WTC11 (cell line): ENCODE measurements around the gene TP63. TPM values are rescaled to one million over a fixed set of nuclear protein-coding genes. Genes with fewer than 3 reads are reported as not detected.

Experiments used
- ATAC-seq: fragments of 200-7000 bp; cut with Tn5 transposase; 2 replicates; pipeline ENCODE4 v1.10.0; 2021; ENCODE audit warnings: mild to moderate bottlenecking, moderate library complexity
- CTCF ChIA-PET: fragments of 300-600 bp; sonication (Branson Sonifier 250); formaldehyde crosslinking; loops from one replicate; lab custom pipeline; 2021; ENCODE audit warnings: antibody characterized with exemption; lab: Charles Lee
- POLR2A ChIA-PET: fragments of 350-600 bp; sonication (Branson Sonifier 250); formaldehyde crosslinking; loops from one replicate; lab custom pipeline; 2021; ENCODE audit warnings: antibody characterized with exemption; lab: Charles Lee
- DNase-seq: peaks from one replicate; pipeline ENCODE4 v3.0.0; 2021; ENCODE audit warnings: low spot score
- H3K27ac Mint-ChIP-seq: 2 replicates; pipeline ENCODE4 v1.8.0; 2021; ENCODE audit warnings: mixed read lengths
- H3K27me3 Mint-ChIP-seq: 2 replicates; pipeline ENCODE4 v1.8.0; 2021; ENCODE audit warnings: low read depth, mild to moderate bottlenecking, moderate library complexity, mixed read lengths
- H3K36me3 Mint-ChIP-seq: 2 replicates; pipeline ENCODE4 v1.8.0; 2021; ENCODE audit warnings: mixed read lengths
- H3K4me1 Mint-ChIP-seq: 2 replicates; pipeline ENCODE4 v1.8.0; 2022; ENCODE audit warnings: mixed read lengths
- H3K4me3 Mint-ChIP-seq: 2 replicates; pipeline ENCODE4 v1.8.0; 2021; ENCODE audit warnings: mild to moderate bottlenecking, moderate library complexity, mixed read lengths
- H3K9me3 Mint-ChIP-seq: 2 replicates; pipeline ENCODE4 v1.8.0; 2021; ENCODE audit warnings: mixed read lengths
- ATF2 ChIP-seq: sonication (generic); formaldehyde crosslinking; IDR thresholded peaks from 2 replicates; pipeline ENCODE4 v1.8.1; 2022; ENCODE audit warnings: low read depth, missing genetic modification reagents, borderline replicate concordance
- ATF6 ChIP-seq: sonication (generic); formaldehyde crosslinking; IDR thresholded peaks from 2 replicates; pipeline ENCODE4 v1.8.1; 2023; ENCODE audit warnings: mild to moderate bottlenecking, missing genetic modification reagents
- CDX4 ChIP-seq: fragments of 250-450 bp; sonication (Bioruptor Pico); IDR thresholded peaks from 2 replicates; pipeline ENCODE4 v1.9.0; 2021; ENCODE audit warnings: moderate library complexity, mild to moderate bottlenecking, inconsistent platforms, borderline replicate concordance
- E2F1 ChIP-seq: sonication (generic); formaldehyde crosslinking; IDR thresholded peaks from 2 replicates; pipeline ENCODE4 v1.8.0; 2022; ENCODE audit warnings: mild to moderate bottlenecking, missing genetic modification reagents
- ESRRA ChIP-seq: sonication (generic); formaldehyde crosslinking; IDR thresholded peaks from 2 replicates; pipeline ENCODE4 v1.8.1; 2022; ENCODE audit warnings: mild to moderate bottlenecking, missing genetic modification reagents, borderline replicate concordance
- ETV6 ChIP-seq: sonication (generic); formaldehyde crosslinking; IDR thresholded peaks from 2 replicates; pipeline ENCODE4 v1.8.1; 2022; ENCODE audit warnings: mild to moderate bottlenecking, missing genetic modification reagents
- FOXJ3 ChIP-seq: sonication (generic); formaldehyde crosslinking; IDR thresholded peaks from 2 replicates; pipeline ENCODE4 v1.9.0; 2021; ENCODE audit warnings: missing genetic modification reagents, mild to moderate bottlenecking, borderline replicate concordance
- FOXP4 ChIP-seq: sonication (generic); formaldehyde crosslinking; IDR thresholded peaks from 2 replicates; pipeline ENCODE4 v1.8.0; 2022; ENCODE audit warnings: mild to moderate bottlenecking, missing genetic modification reagents
- GTF2I ChIP-seq: fragments of 250-450 bp; sonication (Bioruptor Pico); conservative IDR thresholded peaks from 2 replicates; pipeline ENCODE4 v1.4.0; 2021; ENCODE audit warnings: mild to moderate bottlenecking
- HMGA2 ChIP-seq: fragments of 250-450 bp; sonication (Bioruptor Pico); IDR thresholded peaks from 2 replicates; pipeline ENCODE4 v1.4.0; 2021; ENCODE audit warnings: mild to moderate bottlenecking, moderate library complexity
- IRF2 ChIP-seq: sonication (generic); formaldehyde crosslinking; IDR thresholded peaks from 2 replicates; pipeline ENCODE4 v1.8.0; 2022; ENCODE audit warnings: low read depth, missing genetic modification reagents, borderline replicate concordance
- JAZF1 ChIP-seq: fragments of 250-450 bp; sonication (Bioruptor Pico); IDR thresholded peaks from 2 replicates; pipeline ENCODE4 v1.9.0; 2021; ENCODE audit warnings: moderate library complexity, mild to moderate bottlenecking, inconsistent platforms
- JUN ChIP-seq: sonication (generic); formaldehyde crosslinking; IDR thresholded peaks from 2 replicates; pipeline ENCODE4 v1.8.0; 2023; ENCODE audit warnings: mild to moderate bottlenecking, missing genetic modification reagents
- NFE2L1 ChIP-seq: sonication (generic); formaldehyde crosslinking; IDR thresholded peaks from 2 replicates; pipeline ENCODE4 v1.8.1; 2023; ENCODE audit warnings: missing genetic modification reagents
- PRRX2 ChIP-seq: fragments of 250-450 bp; sonication (Bioruptor Pico); IDR thresholded peaks from 2 replicates; pipeline ENCODE4 v1.8.0; 2021; ENCODE audit warnings: mild to moderate bottlenecking
- RORB ChIP-seq: fragments of 250-450 bp; sonication (Bioruptor Pico); IDR thresholded peaks from 2 replicates; pipeline ENCODE4 v1.9.0; 2021; ENCODE audit warnings: mild to moderate bottlenecking
- TEAD1 ChIP-seq: sonication (generic); formaldehyde crosslinking; IDR thresholded peaks from 2 replicates; pipeline ENCODE4 v1.8.0; 2022; ENCODE audit warnings: mild to moderate bottlenecking, missing genetic modification reagents
- USF1 ChIP-seq: sonication (generic); formaldehyde crosslinking; IDR thresholded peaks from 2 replicates; pipeline ENCODE4 v1.8.0; 2022; ENCODE audit warnings: mild to moderate bottlenecking, missing genetic modification reagents
- ZBTB43 ChIP-seq: sonication (generic); formaldehyde crosslinking; IDR thresholded peaks from 2 replicates; pipeline ENCODE4 v1.8.1; 2023; ENCODE audit warnings: mild to moderate bottlenecking, missing genetic modification reagents
- ZNF121 ChIP-seq: sonication (generic); formaldehyde crosslinking; IDR thresholded peaks from 2 replicates; pipeline ENCODE4 v1.8.0; 2023; ENCODE audit warnings: missing genetic modification reagents
- ZNF232 ChIP-seq: sonication (generic); formaldehyde crosslinking; IDR thresholded peaks from 2 replicates; pipeline ENCODE4 v1.8.0; 2022; ENCODE audit warnings: mild to moderate bottlenecking, missing genetic modification reagents
- ZNF671 ChIP-seq: fragments of 250-450 bp; sonication (Bioruptor Pico); IDR thresholded peaks from 2 replicates; pipeline ENCODE4 v1.8.0; 2021; ENCODE audit warnings: mild to moderate bottlenecking
- ZSCAN18 ChIP-seq: fragments of 250-450 bp; sonication (Bioruptor Pico); IDR thresholded peaks from 2 replicates; pipeline ENCODE4 v2.1.2; 2022; ENCODE audit warnings: mild to moderate bottlenecking, moderate library complexity
- total RNA-seq: library from RNA; stranded (reverse); gene quantifications from 3 replicates; pipeline ENCODE4 v1.2.3, GENCODE V29; 2021

TP63 gene
- total RNA-seq, 1 experiment from 2014 or later = 0.09 TPM

GRCh38 chr3:189630767-189631372, 319 bp upstream of the TP63 start (continued):
- TF ChIP-seq ATF6 (CRISPR knock-in tag) = no peak

GRCh38 chr3:189631409-189631808, 220 bp downstream of the TP63 start:
- H3K27me3 Mint-ChIP-seq = no peaks in the 10 kb centered on the region
- DNase-seq (no peak), ATAC-seq (no peak)
- H3K4me3 Mint-ChIP-seq = no peak overlapping the region
- POLR2A ChIA-PET = no interaction called here
- no peak for TF ChIP-seq JUN
- TF ChIP-seq HMGA2 (CRISPR knock-in tag) = no peak
- no peak for TF ChIP-seq FOXJ3 (CRISPR knock-in tag)
- TF ChIP-seq TEAD1 (CRISPR knock-in tag) = no peak
- TF ChIP-seq ESRRA (CRISPR knock-in tag) = no peak
- no peak for TF ChIP-seq PRRX2 (CRISPR knock-in tag)
- no peak overlapping the region for H3K27ac Mint-ChIP-seq
- CTCF ChIA-PET = interaction anchor here (1.3 kb wide), 1 partner anchor 359 kb away, joined by 3 read pairs; no protein-coding TSS in a partner anchor
- no peaks in the 10 kb centered on the region for H3K9me3 Mint-ChIP-seq
- H3K36me3 Mint-ChIP-seq = no peaks in the 10 kb centered on the region
- peaks cover 47% of the 10 kb centered on the region for H3K4me1 Mint-ChIP-seq

- CTCF ChIA-PET = interaction anchor here (1.3 kb wide), 1 partner anchor 360 kb away, joined by 3 read pairs; no protein-coding TSS in a partner anchor
These were observed 1.1 kb downstream of the TP63 start for GRCh38 chr3:189632242-189632641.

More at GRCh38 chr3:189632242-189632641, 1.1 kb downstream of the TP63 start:
- Mint-ChIP-seq H3K9me3 (no peaks in the 10 kb centered on the region), H3K4me3 (no peak overlapping the region), H3K36me3 (no peaks in the 10 kb centered on the region), H3K27ac (peak overlapping the region; percentile 75; the same call in 1 of the 2 replicates), H3K27me3 (no peaks in the 10 kb centered on the region), H3K4me1 (peaks cover 55% of the 10 kb centered on the region)
- no peak for ATAC-seq
- no peak for DNase-seq
- TF ChIP-seq NFE2L1 (CRISPR knock-in tag) (no peak), FOXP4 (CRISPR knock-in tag) (no peak), ZNF232 (CRISPR knock-in tag) (no peak), ZSCAN18 (CRISPR knock-in tag) (no peak), USF1 (CRISPR knock-in tag) (no peak), ZNF121 (no peak), IRF2 (CRISPR knock-in tag) (no peak), CDX4 (CRISPR knock-in tag) (no peak), ATF2 (no peak), GTF2I (CRISPR knock-in tag) (no peak), E2F1 (no peak), RORB (CRISPR knock-in tag) (no peak), ZBTB43 (no peak), ETV6 (no peak), JAZF1 (no peak), ZNF671 (CRISPR knock-in tag) (no peak)
- POLR2A ChIA-PET = no interaction called here
